Loucy (cell line): Measurements from ENCODE around the gene FARSA.
A peak's percentile ranks its signal among the peaks of the same experiment; 100 is the strongest.

ENCODE experiments used
- H2AFZ ChIP-seq: fragments of 200-600 bp; sonication (generic); 2 replicates; pipeline ENCODE4 v1.6.0; 2016; ENCODE audit warnings: antibody characterized with exemption, mild to moderate bottlenecking, low read length, moderate library complexity
- H3F3A ChIP-seq: fragments of 200-600 bp; 2 replicates; pipeline ENCODE4 v1.6.0; 2016; ENCODE audit warnings: antibody characterized with exemption, low read depth, mild to moderate bottlenecking
- H3K27me3 ChIP-seq: fragments of 200-600 bp; sonication (generic); 2 replicates; pipeline ENCODE4 v1.6.1; 2014; ENCODE audit warnings: low read length, mild to moderate bottlenecking; ENCODE audit not compliant: insufficient read depth, poor library complexity, severe bottlenecking
- H3K36me3 ChIP-seq: fragments of 200-600 bp; sonication (generic); 2 replicates; pipeline ENCODE4 v1.6.1; 2016; ENCODE audit warnings: low read length; ENCODE audit not compliant: insufficient read depth
- H3K4me1 ChIP-seq: fragments of 200-600 bp; sonication (generic); 2 replicates; pipeline ENCODE4 v1.5.1; 2014; ENCODE audit warnings: low read length, mild to moderate bottlenecking; ENCODE audit not compliant: insufficient read depth, poor library complexity, severe bottlenecking
- H3K4me2 ChIP-seq: fragments of 200-600 bp; sonication (generic); 2 replicates; pipeline ENCODE4 v1.6.0; 2014; ENCODE audit warnings: antibody characterized with exemption, low read length, low read depth, mild to moderate bottlenecking; ENCODE audit not compliant: poor library complexity, severe bottlenecking
- H3K4me3 ChIP-seq: fragments of 200-600 bp; sonication (generic); 2 replicates; pipeline ENCODE4 v1.5.1; 2014; ENCODE audit warnings: low read length, mild to moderate bottlenecking, mixed read lengths; ENCODE audit not compliant: poor library complexity, severe bottlenecking
- H3K79me2 ChIP-seq: fragments of 200-600 bp; sonication (generic); 2 replicates; pipeline ENCODE4 v1.6.1; 2014; ENCODE audit warnings: low read length; ENCODE audit not compliant: insufficient read depth
- H3K9ac ChIP-seq: fragments of 200-600 bp; sonication (generic); 2 replicates; pipeline ENCODE4 v1.6.0; 2014; ENCODE audit warnings: mild to moderate bottlenecking, low read depth, low read length, moderate library complexity; ENCODE audit not compliant: poor library complexity, severe bottlenecking
- H3K9me2 ChIP-seq: fragments of 200-600 bp; sonication (generic); replicated peaks from 2 replicates; pipeline ENCODE4 v1.6.1; 2016; ENCODE audit warnings: low read depth, low read length, mixed read lengths
- H3K9me3 ChIP-seq: fragments of 200-600 bp; sonication (generic); 2 replicates; pipeline ENCODE4 v1.6.1; 2014; ENCODE audit warnings: mild to moderate bottlenecking, antibody characterized with exemption, low read length, low read depth; ENCODE audit not compliant: insufficient read depth
- H4K20me1 ChIP-seq: fragments of 200-600 bp; sonication (generic); 2 replicates; pipeline ENCODE4 v1.6.0; 2014; ENCODE audit warnings: antibody characterized with exemption, low read length, mild to moderate bottlenecking; ENCODE audit not compliant: insufficient read depth, poor library complexity, severe bottlenecking
- EZH2phosphoT487 ChIP-seq: fragments of 200-600 bp; IDR thresholded peaks from 2 replicates; pipeline ENCODE4 v1.6.1; 2018; ENCODE audit warnings: antibody characterized with exemption, mild to moderate bottlenecking, moderate library complexity, borderline replicate concordance
- TF ChIP-seq, protein P1 (sequence below): fragments of 200-600 bp; sonication (generic); conservative IDR thresholded peaks from 2 replicates; pipeline ENCODE4 v1.5.1; 2014; ENCODE audit warnings: mild to moderate bottlenecking, antibody characterized with exemption, low read length

FARSA gene

GRCh38 chr19:12954612-12954962 is 21.1 kb upstream of the FARSA start:
- Histone ChIP-seq H3K9me2 (no peaks in the 10 kb centered on the region), H3K4me3 (peak overlapping the region; percentile 43), H3K9ac (peak overlapping the region; percentile 48), H3K9me3 (no peaks in the 10 kb centered on the region), H3K36me3 (peaks cover 16% of the 10 kb centered on the region; the same call in 1 of the 2 replicates), H4K20me1 (peaks cover 18% of the 10 kb centered on the region), H3K27me3 (no peaks in the 10 kb centered on the region), H3K4me2 (peak overlapping the region; percentile 93), H3K79me2 (peaks cover 67% of the 10 kb centered on the region), H2AFZ (no peak overlapping the region), H3F3A (peaks cover 3% of the 10 kb centered on the region; the same call in 1 of the 2 replicates), H3K4me1 (peaks cover 23% of the 10 kb centered on the region)
- TF ChIP-seq, protein P1, sequence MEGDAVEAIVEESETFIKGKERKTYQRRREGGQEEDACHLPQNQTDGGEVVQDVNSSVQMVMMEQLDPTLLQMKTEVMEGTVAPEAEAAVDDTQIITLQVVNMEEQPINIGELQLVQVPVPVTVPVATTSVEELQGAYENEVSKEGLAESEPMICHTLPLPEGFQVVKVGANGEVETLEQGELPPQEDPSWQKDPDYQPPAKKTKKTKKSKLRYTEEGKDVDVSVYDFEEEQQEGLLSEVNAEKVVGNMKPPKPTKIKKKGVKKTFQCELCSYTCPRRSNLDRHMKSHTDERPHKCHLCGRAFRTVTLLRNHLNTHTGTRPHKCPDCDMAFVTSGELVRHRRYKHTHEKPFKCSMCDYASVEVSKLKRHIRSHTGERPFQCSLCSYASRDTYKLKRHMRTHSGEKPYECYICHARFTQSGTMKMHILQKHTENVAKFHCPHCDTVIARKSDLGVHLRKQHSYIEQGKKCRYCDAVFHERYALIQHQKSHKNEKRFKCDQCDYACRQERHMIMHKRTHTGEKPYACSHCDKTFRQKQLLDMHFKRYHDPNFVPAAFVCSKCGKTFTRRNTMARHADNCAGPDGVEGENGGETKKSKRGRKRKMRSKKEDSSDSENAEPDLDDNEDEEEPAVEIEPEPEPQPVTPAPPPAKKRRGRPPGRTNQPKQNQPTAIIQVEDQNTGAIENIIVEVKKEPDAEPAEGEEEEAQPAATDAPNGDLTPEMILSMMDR = no peak
- TF ChIP-seq EZH2phosphoT487 = no peak

DNA sequence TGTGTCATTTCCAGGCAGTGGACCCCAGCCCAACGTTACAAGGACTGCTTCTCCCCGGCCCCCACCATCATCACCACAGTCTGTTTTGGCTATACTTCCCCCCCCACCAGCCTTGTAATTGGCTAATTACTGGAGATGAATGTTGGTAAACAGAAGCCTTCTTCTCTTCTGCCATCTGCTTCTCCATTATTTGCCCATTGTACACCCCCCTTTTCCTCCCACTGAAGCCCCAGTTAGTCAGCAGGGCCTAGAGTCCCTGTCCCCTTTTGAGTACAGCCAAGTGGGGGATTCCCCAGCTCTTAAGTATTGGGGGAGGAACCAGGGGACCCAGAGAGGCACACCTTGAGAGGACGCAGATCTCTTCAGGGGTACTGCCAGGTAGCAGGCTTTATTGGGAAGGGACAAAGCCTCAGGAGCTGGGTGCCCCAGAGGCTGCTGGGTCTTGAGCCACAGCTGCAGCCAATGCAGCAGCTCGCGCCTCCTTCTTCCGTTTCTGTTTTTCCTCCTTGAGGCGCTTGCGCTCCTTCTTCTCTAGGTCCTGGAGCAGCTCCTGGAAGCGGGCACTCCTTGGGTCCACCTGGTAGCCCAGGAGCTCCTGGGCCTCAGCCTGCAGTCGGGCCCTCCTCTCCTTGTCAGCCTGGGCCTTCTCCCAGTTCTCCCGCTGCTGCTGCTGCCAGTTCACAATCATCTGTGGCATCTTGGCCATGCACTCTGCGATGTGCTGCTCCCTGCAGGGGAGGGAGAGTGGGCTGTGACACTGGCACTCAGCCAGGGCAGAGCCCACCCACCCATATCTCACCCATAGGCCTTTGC is 20.5 kb upstream of the FARSA start:
- Histone ChIP-seq H3K4me2 (peak overlapping the region; percentile 93), H2AFZ (no peak overlapping the region), H3K9me2 (no peaks in the 10 kb centered on the region), H3K79me2 (peaks cover 72% of the 10 kb centered on the region), H3K9me3 (no peaks in the 10 kb centered on the region), H3K27me3 (no peaks in the 10 kb centered on the region), H3K4me1 (peaks cover 23% of the 10 kb centered on the region), H3K36me3 (peaks cover 22% of the 10 kb centered on the region; the same call in 1 of the 2 replicates), H3K9ac (no peak overlapping the region), H4K20me1 (peaks cover 22% of the 10 kb centered on the region), H3K4me3 (peak overlapping the region; percentile 43), H3F3A (peaks cover 3% of the 10 kb centered on the region; the same call in 1 of the 2 replicates)
- TF ChIP-seq, protein P1 = no peak
- no peak for TF ChIP-seq EZH2phosphoT487

DNA sequence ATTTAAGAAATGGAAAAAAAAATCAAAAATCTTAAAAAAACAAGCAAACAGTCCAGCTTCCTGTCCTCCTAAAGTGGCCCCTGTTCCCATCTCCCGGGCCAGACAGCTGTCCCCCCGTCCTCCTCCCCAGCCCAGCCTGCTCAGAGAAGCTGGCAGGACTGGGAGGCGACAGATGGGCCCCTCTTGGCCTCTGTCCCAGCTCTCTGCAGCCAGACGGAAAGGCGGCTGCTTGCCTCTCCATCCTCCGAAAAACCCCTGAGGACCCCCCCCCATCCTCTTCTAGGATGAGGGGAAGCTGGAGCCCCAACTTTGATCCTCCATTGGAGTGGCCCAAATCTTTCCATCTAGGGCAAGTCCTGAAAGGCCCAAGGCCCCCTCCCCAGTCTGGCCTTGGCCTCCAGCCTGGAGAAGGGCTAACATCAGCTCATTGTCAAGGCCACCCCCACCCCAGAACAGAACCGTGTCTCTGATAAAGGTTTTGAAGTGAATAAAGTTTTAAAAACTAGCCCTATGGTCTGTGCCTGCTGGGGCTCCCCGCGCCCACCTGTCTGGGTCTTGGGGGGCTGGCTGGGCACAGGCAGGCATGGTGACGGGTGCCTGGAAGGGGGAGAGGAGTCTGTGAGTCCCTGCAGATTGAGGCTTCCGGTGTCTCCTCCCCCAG is 19.8 kb upstream of the FARSA start:
- no peaks in the 10 kb centered on the region for H3K9me3 ChIP-seq
- peaks cover 3% of the 10 kb centered on the region; the same call in 1 of the 2 replicates for H3F3A ChIP-seq
- peaks cover 23% of the 10 kb centered on the region for H3K4me1 ChIP-seq
- TF ChIP-seq, protein P1 = no peak
- TF ChIP-seq EZH2phosphoT487 = no peak
- H2AFZ ChIP-seq = no peak overlapping the region
- peaks cover 30% of the 10 kb centered on the region for H4K20me1 ChIP-seq
- H3K27me3 ChIP-seq = no peaks in the 10 kb centered on the region
- H3K9me2 ChIP-seq = no peaks in the 10 kb centered on the region
- no peak overlapping the region for H3K4me2 ChIP-seq
- H3K4me3 ChIP-seq = no peak overlapping the region
- H3K36me3 ChIP-seq = peaks cover 30% of the 10 kb centered on the region; the same call in 1 of the 2 replicates
- peaks cover 80% of the 10 kb centered on the region for H3K79me2 ChIP-seq
- H3K9ac ChIP-seq = no peak overlapping the region
